Mesothelial cell of epicardium (in vitro differentiated cells): ENCODE data around the gene JAG2. TPM values are rescaled to one million over a fixed set of nuclear protein-coding genes. Genes with fewer than 3 reads are reported as not detected.
A peak's percentile ranks its signal among the peaks of the same experiment; 100 is the strongest.

Source experiments
- DNase-seq, 2 experiments: peaks; one replicate each; pipeline ENCODE4 v3.0.0; 2021; ENCODE audit warnings: low spot score in 2 of 2; ENCODE audit not compliant: unreplicated experiment in 2 of 2
- H3K27ac Mint-ChIP-seq: 2 replicates; pipeline ENCODE4 v1.8.0; 2021; ENCODE audit warnings: mixed read lengths
- H3K27me3 Mint-ChIP-seq: 2 replicates; pipeline ENCODE4 v1.8.0; 2021; ENCODE audit warnings: low read depth, mixed read lengths
- H3K36me3 Mint-ChIP-seq: 2 replicates; pipeline ENCODE4 v1.8.0; 2021; ENCODE audit warnings: mixed read lengths
- H3K4me1 Mint-ChIP-seq: 2 replicates; pipeline ENCODE4 v1.8.0; 2021; ENCODE audit warnings: mixed read lengths
- H3K4me3 Mint-ChIP-seq: 2 replicates; pipeline ENCODE4 v1.8.0; 2021; ENCODE audit warnings: mild to moderate bottlenecking, moderate library complexity, mixed read lengths
- H3K9me3 Mint-ChIP-seq: 2 replicates; pipeline ENCODE4 v1.8.0; 2021; ENCODE audit warnings: mixed read lengths
- CTCF ChIP-seq: fragments of 200-600 bp; sonication (generic); IDR thresholded peaks from one replicate; pipeline ENCODE4 v1.5.0; 2021; ENCODE audit warnings: antibody characterized with exemption; ENCODE audit not compliant: unreplicated experiment
- total RNA-seq: library from RNA; stranded (reverse); gene quantifications from 3 replicates; pipeline ENCODE4 v1.2.1, GENCODE V29; 2021

Gene JAG2
- total RNA-seq, 1 donor from 2014 or later = 38.9 TPM

GRCh38 chr14:105180592-105181548 lies 12.3 kb upstream of the JAG2 start, which contains the start of gene NUDT14:
TSS of gene NUDT14 (minus strand) at chr14:105181312. CDS start at chr14:105181209, 103 bp downstream.
- no peak for TF ChIP-seq CTCF
- peak; percentile 78 to 88 for DNase-seq
- Mint-ChIP-seq H3K27ac (no peak within 1 kb of the TSS), H3K36me3 (no peaks in the 10 kb centered on the region), H3K4me1 (no peaks in the 10 kb centered on the region), H3K4me3 (peak within 1 kb of the TSS; percentile 69), H3K27me3 (no peaks in the 10 kb centered on the region), H3K9me3 (no peaks in the 10 kb centered on the region)

- DNase-seq = no peak
- Mint-ChIP-seq H3K27me3 (no peaks in the 10 kb centered on the region), H3K9me3 (no peaks in the 10 kb centered on the region), H3K27ac (no peak overlapping the region), H3K36me3 (no peaks in the 10 kb centered on the region), H3K4me1 (no peaks in the 10 kb centered on the region), H3K4me3 (peak overlapping the region; percentile 69)
- no peak for TF ChIP-seq CTCF
Observed at GRCh38 chr14:105179191-105179590, 10.6 kb upstream of the JAG2 start.

- Mint-ChIP-seq H3K4me1 (no peaks in the 10 kb centered on the region), H3K27ac (no peak overlapping the region), H3K36me3 (no peaks in the 10 kb centered on the region), H3K9me3 (no peaks in the 10 kb centered on the region), H3K4me3 (peak overlapping the region; percentile 24), H3K27me3 (no peaks in the 10 kb centered on the region)
- TF ChIP-seq CTCF = no peak
- DNase-seq = no peak
Observed at GRCh38 chr14:105178868-105179140, 10.2 kb upstream of the JAG2 start.

- Mint-ChIP-seq H3K9me3 (no peaks in the 10 kb centered on the region), H3K4me1 (no peaks in the 10 kb centered on the region), H3K27me3 (no peaks in the 10 kb centered on the region), H3K36me3 (no peaks in the 10 kb centered on the region), H3K27ac (no peak overlapping the region), H3K4me3 (peak overlapping the region; percentile 24)
- DNase-seq = no peak
- no peak for TF ChIP-seq CTCF
Observed at GRCh38 chr14:105178069-105178867, 9.7 kb upstream of the JAG2 start.

GRCh38 chr14:105177082-105177481 lies 8.5 kb upstream of the JAG2 start:
- Mint-ChIP-seq H3K36me3 (no peaks in the 10 kb centered on the region), H3K9me3 (no peaks in the 10 kb centered on the region), H3K27me3 (no peaks in the 10 kb centered on the region), H3K4me3 (no peak overlapping the region), H3K27ac (no peak overlapping the region), H3K4me1 (no peaks in the 10 kb centered on the region)
- DNase-seq = no peak
- no peak for TF ChIP-seq CTCF
